Measurements from ENCODE around the gene PREX1. TPM values are rescaled to one million over a fixed set of nuclear protein-coding genes. Genes with fewer than 3 reads are reported as not detected.

The PREX1 gene
- total RNA-seq, 1 donor from 2014 or later: 20.8 TPM

DNA sequence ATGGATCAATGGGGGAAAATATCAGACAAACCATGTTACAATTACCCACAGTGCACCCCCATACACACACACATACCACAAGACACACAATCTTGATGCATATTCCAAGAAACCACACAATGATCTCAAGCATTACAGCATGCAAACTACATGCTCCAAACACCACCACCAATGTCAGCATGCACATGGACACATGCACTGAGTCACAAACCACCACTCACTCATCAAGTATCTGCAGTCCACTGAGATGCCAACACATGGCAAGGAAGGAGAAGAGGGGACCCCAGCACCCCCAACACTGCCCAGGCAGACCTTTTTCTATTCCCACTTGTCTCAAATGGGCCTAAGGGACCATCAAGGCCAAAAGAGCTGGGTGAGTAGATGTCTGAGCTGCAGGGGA, 91.6 kb downstream of the PREX1 start:
- no peak for DNase-seq (ENCODE audit: extremely low spot score, unreplicated experiment)
- Mint-ChIP-seq H3K9me3 (no peaks in the 10 kb centered on the region), H3K36me3 (peaks cover 1% of the 10 kb centered on the region), H3K27ac (no peak overlapping the region), H3K4me1 (ENCODE audit: unreplicated experiment) (peaks cover 22% of the 10 kb centered on the region), H3K27me3 (peaks cover 3% of the 10 kb centered on the region), H3K4me3 (no peak overlapping the region)
- TF ChIP-seq, protein P1, sequence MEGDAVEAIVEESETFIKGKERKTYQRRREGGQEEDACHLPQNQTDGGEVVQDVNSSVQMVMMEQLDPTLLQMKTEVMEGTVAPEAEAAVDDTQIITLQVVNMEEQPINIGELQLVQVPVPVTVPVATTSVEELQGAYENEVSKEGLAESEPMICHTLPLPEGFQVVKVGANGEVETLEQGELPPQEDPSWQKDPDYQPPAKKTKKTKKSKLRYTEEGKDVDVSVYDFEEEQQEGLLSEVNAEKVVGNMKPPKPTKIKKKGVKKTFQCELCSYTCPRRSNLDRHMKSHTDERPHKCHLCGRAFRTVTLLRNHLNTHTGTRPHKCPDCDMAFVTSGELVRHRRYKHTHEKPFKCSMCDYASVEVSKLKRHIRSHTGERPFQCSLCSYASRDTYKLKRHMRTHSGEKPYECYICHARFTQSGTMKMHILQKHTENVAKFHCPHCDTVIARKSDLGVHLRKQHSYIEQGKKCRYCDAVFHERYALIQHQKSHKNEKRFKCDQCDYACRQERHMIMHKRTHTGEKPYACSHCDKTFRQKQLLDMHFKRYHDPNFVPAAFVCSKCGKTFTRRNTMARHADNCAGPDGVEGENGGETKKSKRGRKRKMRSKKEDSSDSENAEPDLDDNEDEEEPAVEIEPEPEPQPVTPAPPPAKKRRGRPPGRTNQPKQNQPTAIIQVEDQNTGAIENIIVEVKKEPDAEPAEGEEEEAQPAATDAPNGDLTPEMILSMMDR (conservative IDR thresholded peaks at IDR 0.05): no peak

DNA sequence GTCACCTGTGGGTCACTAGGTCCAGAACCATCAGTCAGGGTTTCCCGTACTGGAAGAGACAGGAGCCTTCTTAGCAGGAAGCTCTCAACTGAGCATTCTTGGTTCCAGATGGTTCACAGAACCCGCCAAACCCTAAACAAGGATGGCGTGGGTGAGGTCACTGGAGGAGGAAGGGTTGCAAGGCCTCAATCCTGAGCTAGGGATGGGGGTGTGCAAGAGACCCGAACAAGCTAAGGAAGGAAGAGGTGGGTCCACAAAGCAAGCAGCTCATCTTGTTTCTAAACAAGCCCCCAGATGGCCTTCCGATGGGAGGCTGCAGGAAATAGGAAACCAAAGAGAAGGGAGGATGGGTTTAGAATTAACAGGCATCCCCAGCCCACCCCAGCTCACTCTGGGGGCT, 92.7 kb downstream of the PREX1 start:
- Mint-ChIP-seq H3K4me3 (no peak overlapping the region), H3K27ac (no peak overlapping the region), H3K4me1 (ENCODE audit: unreplicated experiment) (peaks cover 22% of the 10 kb centered on the region), H3K36me3 (peaks cover 5% of the 10 kb centered on the region), H3K27me3 (peaks cover 6% of the 10 kb centered on the region), H3K9me3 (no peaks in the 10 kb centered on the region)
- no peak for DNase-seq (ENCODE audit: extremely low spot score, unreplicated experiment)
- TF ChIP-seq, protein P1 (conservative IDR thresholded peaks at IDR 0.05): no peak

DNA sequence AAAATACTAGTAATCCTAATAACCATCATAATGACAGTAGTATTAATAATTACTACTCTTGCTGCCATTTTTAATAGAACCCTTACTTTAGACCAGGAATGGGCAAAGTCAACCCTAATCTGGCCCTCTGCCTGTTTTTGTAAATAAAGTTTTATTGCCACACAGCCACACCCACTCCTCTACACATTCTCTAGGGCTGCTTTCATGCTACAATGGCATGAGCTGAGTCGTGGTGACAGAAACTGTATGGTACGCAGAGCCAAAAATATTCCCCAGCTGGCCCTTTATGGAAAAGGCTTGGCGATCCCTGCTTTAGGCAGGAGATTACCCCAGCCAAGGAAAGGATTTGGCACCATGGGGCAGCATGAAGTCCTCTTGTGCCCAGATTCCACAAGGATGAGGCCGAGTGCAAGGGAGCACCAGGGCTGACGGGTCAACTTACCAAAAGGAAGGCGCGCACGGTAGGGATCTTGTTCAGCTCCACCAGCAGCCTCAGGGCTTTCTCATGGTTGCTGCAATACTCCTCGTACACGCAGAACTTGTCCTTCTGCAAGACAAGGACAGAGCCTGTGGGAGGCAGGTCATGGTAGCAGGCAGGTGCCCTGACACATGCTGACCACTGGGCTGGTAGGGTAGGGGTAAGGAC, 93.6 kb downstream of the PREX1 start:
- Mint-ChIP-seq H3K36me3 (peaks cover 5% of the 10 kb centered on the region), H3K4me3 (no peak overlapping the region), H3K27me3 (peaks cover 6% of the 10 kb centered on the region), H3K27ac (no peak overlapping the region), H3K4me1 (ENCODE audit: unreplicated experiment) (peaks cover 14% of the 10 kb centered on the region), H3K9me3 (no peaks in the 10 kb centered on the region)
- TF ChIP-seq, protein P1 (conservative IDR thresholded peaks at IDR 0.05): no peak
- no peak for DNase-seq (ENCODE audit: extremely low spot score, unreplicated experiment)

DNA sequence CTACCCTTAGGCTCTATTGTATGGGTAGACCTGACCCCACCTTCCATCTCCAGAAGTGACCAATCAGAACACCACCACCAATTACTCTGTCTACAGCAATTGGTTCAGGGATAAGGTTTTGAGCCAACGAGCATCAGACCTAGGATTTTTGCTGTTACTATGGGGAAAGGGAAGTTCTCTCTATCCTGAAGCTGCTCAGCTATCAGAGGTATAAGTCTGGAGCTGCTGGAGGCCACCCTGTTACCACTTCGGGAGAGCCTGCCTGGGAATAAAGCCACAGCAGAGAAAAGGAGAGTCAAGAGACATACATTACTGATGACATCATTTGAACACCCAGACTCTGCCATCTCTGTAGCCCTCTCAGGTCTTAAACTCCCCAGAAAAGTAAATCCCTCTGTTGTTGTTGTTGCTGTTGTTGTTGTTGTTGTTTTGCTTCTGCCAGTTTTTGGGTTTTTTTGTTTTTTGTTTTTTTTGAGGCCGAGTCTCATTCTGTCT, 94.5 kb downstream of the PREX1 start:
- Mint-ChIP-seq H3K4me1 (ENCODE audit: unreplicated experiment) (peaks cover 7% of the 10 kb centered on the region), H3K36me3 (peaks cover 5% of the 10 kb centered on the region), H3K27me3 (peaks cover 4% of the 10 kb centered on the region), H3K27ac (no peak overlapping the region), H3K9me3 (no peaks in the 10 kb centered on the region), H3K4me3 (no peak overlapping the region)
- TF ChIP-seq, protein P1 (conservative IDR thresholded peaks at IDR 0.05): no peak
- no peak for DNase-seq (ENCODE audit: extremely low spot score, unreplicated experiment)

DNA sequence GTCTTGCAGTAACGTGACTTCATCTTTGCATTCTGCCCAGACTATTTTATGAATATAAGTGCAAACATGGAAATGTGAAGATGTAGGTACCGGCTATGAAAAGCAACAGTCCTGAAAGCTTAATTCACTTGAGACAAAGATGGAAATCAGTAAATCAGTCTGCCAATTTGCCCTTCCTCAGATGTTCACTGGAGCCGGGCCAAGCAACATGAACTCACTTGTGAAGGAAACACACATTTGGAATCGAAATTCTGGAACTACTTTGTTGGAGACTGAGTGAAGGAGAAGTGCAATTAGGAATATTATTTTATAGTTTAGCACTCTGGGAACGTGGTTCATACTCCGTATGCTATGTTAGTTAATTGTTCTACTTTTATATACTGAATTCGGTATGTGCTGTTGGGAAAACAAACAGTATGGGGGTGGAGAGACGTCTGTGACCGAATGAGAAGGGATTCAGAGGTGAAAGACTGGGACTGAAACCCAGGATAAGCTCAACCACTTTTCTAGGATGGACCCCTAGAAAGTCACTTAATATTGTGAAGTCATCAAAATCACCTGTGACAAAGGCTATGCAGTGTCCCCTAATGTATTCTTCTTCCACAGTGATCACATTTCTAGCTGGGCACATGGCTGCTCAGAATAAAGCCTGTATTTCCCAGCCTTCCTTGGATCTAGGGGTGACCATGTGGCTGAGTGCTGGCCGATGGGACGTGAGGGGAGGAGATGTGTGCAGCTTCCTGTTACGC, 95.5 kb downstream of the PREX1 start:
- no peak overlapping the region for H3K4me3 Mint-ChIP-seq
- peaks cover 5% of the 10 kb centered on the region for H3K36me3 Mint-ChIP-seq
- H3K27me3 Mint-ChIP-seq: peaks cover 4% of the 10 kb centered on the region
- TF ChIP-seq, protein P1 (conservative IDR thresholded peaks at IDR 0.05): no peak
- no peak overlapping the region for H3K27ac Mint-ChIP-seq
- no peaks in the 10 kb centered on the region for H3K9me3 Mint-ChIP-seq
- H3K4me1 Mint-ChIP-seq (ENCODE audit: unreplicated experiment): no peaks in the 10 kb centered on the region
- no peak for DNase-seq (ENCODE audit: extremely low spot score, unreplicated experiment)

All from type B pancreatic cell (in vitro differentiated cells).